C4-2B (cell line): ENCODE measurements around the gene LCT.

Experiments used
- ZFX ChIP-seq: fragments of 450-650 bp; IDR thresholded peaks from 2 replicates; pipeline ENCODE4 v1.6.1; 2017
- TF ChIP-seq, protein P1 (sequence below): fragments of 450-650 bp; conservative IDR thresholded peaks from 2 replicates; pipeline ENCODE4 v1.5.1; 2017; ENCODE audit warnings: mild to moderate bottlenecking

DNA sequence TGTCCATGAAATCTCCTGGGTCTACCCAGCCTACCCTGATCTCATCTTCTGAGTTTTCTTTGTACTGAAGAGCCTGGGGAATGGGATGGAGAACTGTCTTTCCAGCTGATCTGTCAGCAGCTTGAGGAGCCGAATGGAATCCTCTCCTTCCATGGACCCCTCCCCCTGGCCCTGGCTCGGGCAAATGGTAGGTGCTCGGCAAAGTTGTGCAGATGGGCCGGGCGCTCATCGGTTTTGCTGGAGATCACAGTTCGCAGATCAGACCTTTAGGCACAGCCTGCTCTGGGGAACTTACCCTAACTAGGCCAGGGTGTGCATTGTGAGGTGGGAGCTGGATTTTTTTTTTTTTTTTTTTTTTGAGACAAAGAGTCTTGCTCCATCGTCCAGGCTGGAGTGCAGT lies 40.4 kb downstream of the LCT start:
- TF ChIP-seq, protein P1, sequence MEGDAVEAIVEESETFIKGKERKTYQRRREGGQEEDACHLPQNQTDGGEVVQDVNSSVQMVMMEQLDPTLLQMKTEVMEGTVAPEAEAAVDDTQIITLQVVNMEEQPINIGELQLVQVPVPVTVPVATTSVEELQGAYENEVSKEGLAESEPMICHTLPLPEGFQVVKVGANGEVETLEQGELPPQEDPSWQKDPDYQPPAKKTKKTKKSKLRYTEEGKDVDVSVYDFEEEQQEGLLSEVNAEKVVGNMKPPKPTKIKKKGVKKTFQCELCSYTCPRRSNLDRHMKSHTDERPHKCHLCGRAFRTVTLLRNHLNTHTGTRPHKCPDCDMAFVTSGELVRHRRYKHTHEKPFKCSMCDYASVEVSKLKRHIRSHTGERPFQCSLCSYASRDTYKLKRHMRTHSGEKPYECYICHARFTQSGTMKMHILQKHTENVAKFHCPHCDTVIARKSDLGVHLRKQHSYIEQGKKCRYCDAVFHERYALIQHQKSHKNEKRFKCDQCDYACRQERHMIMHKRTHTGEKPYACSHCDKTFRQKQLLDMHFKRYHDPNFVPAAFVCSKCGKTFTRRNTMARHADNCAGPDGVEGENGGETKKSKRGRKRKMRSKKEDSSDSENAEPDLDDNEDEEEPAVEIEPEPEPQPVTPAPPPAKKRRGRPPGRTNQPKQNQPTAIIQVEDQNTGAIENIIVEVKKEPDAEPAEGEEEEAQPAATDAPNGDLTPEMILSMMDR = no peak
- TF ChIP-seq ZFX = no peak
